Endodermal cell (in vitro differentiated cells): ENCODE measurements around the gene SEMA4B. TPM values are rescaled to one million over a fixed set of nuclear protein-coding genes. Genes with fewer than 3 reads are reported as not detected.
A peak's percentile ranks its signal among the peaks of the same experiment; 100 is the strongest.
"Not testable (repeated sequence)": the region's sequence is repeated elsewhere in the genome, so short reads cannot be mapped to it uniquely, and the experiment has no call there.

Experiments used
- DNase-seq: peaks from one replicate; pipeline ENCODE4 v3.0.0-alpha.2; 2017
- H3K27ac ChIP-seq: 2 replicates; pipeline ENCODE4 v1.5.1; 2013; ENCODE audit warnings: mild to moderate bottlenecking, low read depth, low read length, moderate library complexity
- H3K27me3 ChIP-seq: 2 replicates; pipeline ENCODE4 v1.6.1; 2013; ENCODE audit warnings: mild to moderate bottlenecking, low read length, moderate library complexity; ENCODE audit not compliant: insufficient read depth, control insufficient read depth, poor library complexity, severe bottlenecking
- H3K36me3 ChIP-seq: 2 replicates; pipeline ENCODE4 v1.7.0; 2013; ENCODE audit warnings: mild to moderate bottlenecking, low read length, moderate library complexity; ENCODE audit not compliant: control insufficient read depth, insufficient read depth
- H3K4me1 ChIP-seq: one replicate; pipeline ENCODE4 v1.7.0; 2013; ENCODE audit warnings: low read length; ENCODE audit not compliant: control insufficient read depth, insufficient read depth
- H3K4me3 ChIP-seq: 2 replicates; pipeline ENCODE4 v1.5.1; 2013; ENCODE audit warnings: mild to moderate bottlenecking, low read length, moderate library complexity
- H3K9ac ChIP-seq: 2 replicates; pipeline ENCODE4 v1.6.1; 2013; ENCODE audit warnings: mild to moderate bottlenecking, low read length, moderate library complexity; ENCODE audit not compliant: poor library complexity, severe bottlenecking; ENCODE audit errors: extremely low read depth
- H3K9me3 ChIP-seq: 2 replicates; pipeline ENCODE4 v1.6.1; 2013; ENCODE audit warnings: mild to moderate bottlenecking, low read length, moderate library complexity; ENCODE audit not compliant: control insufficient read depth
- H3K27ac Mint-ChIP-seq: 2 replicates; pipeline ENCODE4 v1.8.0; 2020; ENCODE audit warnings: mixed read lengths
- H3K27me3 Mint-ChIP-seq: 2 replicates; pipeline ENCODE4 v1.8.0; 2021; ENCODE audit warnings: mild to moderate bottlenecking, mixed read lengths; ENCODE audit not compliant: insufficient read depth
- H3K36me3 Mint-ChIP-seq: 2 replicates; pipeline ENCODE4 v1.8.0; 2020; ENCODE audit warnings: low read depth, mixed read lengths
- H3K4me1 Mint-ChIP-seq: 2 replicates; pipeline ENCODE4 v1.8.0; 2020; ENCODE audit warnings: mixed read lengths
- H3K4me3 Mint-ChIP-seq: 2 replicates; pipeline ENCODE4 v1.8.0; 2020; ENCODE audit warnings: mild to moderate bottlenecking, moderate library complexity, mixed read lengths
- H3K9me3 Mint-ChIP-seq: 2 replicates; pipeline ENCODE4 v1.8.0; 2020; ENCODE audit warnings: mild to moderate bottlenecking, mixed read lengths
- WGBS, 2 experiments: methylation state at CpG; one replicate each; pipeline versions ENCODE4 v1.1.5 to v1.1.7; 2013; ENCODE audit warnings: missing lambda C conversion rate in 2 of 2, mixed read lengths in 1 of 2; ENCODE audit not compliant: insufficient coverage in 1 of 2, insufficient read length in 1 of 2; 5-methylcytosine and 5-hydroxymethylcytosine counted together
- total RNA-seq, 2 donors: library from RNA; stranded (reverse); fragmentation: NEBNext Ultra II Directional in 1 of 2; extraction: Animal tissue kit (Norgen Biotek cat#: 25700) in 1 of 2; gene quantifications; 2 replicates in 1 of 2; 3 replicates in 1 of 2; pipeline ENCODE4 v1.2.1, GENCODE V29; 2021
- TF ChIP-seq, protein P1 (sequence below): fragments of 200-600 bp; sonication (generic); conservative IDR thresholded peaks from 2 replicates; pipeline ENCODE4 v1.5.0; 2021; ENCODE audit warnings: antibody characterized with exemption, mild to moderate bottlenecking

SEMA4B gene
- total RNA-seq, 2 donors from 2014 or later: 25.1 to 33.1 TPM

DNA sequence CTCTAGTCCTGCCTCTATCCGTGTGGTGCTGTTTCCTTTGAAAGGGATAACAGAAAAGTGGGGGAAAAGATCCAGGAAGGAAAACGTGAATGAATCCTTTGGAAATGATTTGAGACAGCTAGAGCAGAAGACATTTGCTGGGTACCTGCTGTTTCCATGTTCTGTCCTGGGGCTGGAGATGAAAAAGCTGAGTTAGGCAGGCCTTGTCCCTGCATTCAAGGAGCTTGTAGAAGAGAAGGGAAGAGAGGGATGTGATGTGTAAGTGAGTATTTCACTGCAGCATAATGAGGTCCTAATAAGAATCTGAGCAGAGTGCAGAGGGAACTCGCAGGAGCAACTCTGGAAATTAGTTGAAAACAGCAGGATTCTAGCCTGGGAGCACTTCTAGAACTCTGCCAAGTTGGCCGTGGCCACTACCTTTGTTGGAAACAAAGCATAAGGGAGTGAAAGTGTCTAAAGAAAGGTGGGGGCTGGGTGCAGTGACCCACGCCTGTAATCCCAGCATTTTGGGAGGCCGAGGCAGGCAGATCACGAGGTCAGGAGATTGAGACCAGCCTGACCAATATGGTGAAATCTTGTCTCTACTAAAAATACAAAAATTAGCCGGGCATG is 13.8 kb upstream of the SEMA4B start:
- Histone ChIP-seq H3K27me3 (no peaks in the 10 kb centered on the region), H3K9ac (no peak overlapping the region), H3K4me1 (no peaks in the 10 kb centered on the region), H3K9me3 (no peaks in the 10 kb centered on the region), H3K4me3 (no peak overlapping the region), H3K36me3 (no peaks in the 10 kb centered on the region), H3K27ac (peak overlapping the region; percentile 16)
- Mint-ChIP-seq H3K36me3 (no peaks in the 10 kb centered on the region), H3K27ac (no peak overlapping the region), H3K4me1 (peaks cover 4% of the 10 kb centered on the region), H3K4me3 (no peak overlapping the region), H3K27me3 (no peaks in the 10 kb centered on the region), H3K9me3 (no peaks in the 10 kb centered on the region)
- 81 to 87% methylated on average over 7 of the region's 8 CpGs for WGBS, 2 experiments
- no peak for DNase-seq
- TF ChIP-seq, protein P1, sequence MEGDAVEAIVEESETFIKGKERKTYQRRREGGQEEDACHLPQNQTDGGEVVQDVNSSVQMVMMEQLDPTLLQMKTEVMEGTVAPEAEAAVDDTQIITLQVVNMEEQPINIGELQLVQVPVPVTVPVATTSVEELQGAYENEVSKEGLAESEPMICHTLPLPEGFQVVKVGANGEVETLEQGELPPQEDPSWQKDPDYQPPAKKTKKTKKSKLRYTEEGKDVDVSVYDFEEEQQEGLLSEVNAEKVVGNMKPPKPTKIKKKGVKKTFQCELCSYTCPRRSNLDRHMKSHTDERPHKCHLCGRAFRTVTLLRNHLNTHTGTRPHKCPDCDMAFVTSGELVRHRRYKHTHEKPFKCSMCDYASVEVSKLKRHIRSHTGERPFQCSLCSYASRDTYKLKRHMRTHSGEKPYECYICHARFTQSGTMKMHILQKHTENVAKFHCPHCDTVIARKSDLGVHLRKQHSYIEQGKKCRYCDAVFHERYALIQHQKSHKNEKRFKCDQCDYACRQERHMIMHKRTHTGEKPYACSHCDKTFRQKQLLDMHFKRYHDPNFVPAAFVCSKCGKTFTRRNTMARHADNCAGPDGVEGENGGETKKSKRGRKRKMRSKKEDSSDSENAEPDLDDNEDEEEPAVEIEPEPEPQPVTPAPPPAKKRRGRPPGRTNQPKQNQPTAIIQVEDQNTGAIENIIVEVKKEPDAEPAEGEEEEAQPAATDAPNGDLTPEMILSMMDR: no peak

DNA sequence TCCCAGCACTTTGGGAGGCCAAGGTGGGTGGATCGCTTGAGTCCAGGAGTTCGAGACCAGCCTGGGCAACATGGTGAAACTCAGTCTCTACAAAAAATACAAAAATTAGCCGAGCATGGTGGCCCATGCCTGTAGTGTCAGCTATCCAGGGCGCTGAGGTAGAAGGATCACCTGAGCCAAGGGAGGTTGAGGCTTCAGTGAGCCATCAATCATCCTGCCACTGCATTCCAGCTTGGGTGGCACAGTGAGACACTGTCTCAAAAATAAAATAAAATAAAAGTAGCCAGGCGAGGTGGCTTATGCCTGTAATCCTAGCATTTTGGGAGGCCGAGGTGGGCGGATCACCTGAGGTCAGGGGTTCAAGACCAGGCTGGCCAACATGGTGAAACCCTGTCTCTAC is 13.1 kb upstream of the SEMA4B start:
- not testable (repeated sequence) for H3K4me1 ChIP-seq, H3K36me3 ChIP-seq, H3K4me3 ChIP-seq, H3K9ac ChIP-seq, H3K4me3 Mint-ChIP-seq, H3K9me3 Mint-ChIP-seq, H3K27me3 Mint-ChIP-seq, H3K9me3 ChIP-seq, H3K36me3 Mint-ChIP-seq, H3K27ac Mint-ChIP-seq, DNase-seq, H3K27ac ChIP-seq, H3K27me3 ChIP-seq, H3K4me1 Mint-ChIP-seq
- 92 to 95% methylated on average over 7 of the region's 7 CpGs for WGBS, 2 experiments

DNA sequence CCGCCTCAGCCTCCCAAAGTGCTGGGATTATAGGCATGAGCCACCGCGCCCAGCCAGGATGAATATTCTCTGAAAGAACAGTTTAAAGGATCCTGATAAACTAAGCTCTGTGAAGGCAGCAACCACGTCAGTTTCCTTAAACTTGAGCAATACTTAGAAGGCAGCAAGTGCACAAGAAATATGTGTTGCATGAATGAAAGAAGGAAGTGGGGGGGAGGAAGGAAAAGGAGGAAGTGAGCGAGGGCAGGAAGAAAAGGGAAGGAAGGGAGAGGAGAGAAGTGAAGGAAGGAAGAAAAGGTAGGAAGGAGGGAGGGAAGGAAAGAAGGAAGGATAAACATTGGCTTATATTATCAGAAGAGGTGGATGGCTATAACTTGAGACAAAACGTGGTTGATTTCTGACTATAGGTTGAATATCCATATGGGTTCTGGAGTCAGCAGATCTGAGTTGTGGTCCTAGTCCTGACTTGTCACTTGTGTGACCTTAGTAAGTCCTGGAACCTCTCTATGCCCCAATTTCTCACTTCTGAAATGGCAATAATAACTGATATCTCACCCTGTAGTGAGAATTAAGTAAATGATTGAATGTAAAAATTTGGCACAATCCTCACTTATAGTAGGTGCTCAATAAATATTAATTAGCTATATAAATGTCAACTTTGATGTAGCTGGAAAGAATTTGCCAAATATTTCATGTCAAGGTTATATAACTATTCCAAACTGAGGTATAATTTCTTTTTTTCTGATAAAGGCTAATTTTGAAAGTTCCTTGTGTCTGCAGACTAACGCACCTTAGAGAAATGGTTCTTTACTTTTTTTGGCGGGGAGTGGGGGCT is 12.0 kb upstream of the SEMA4B start:
- no peaks in the 10 kb centered on the region for H3K36me3 ChIP-seq
- DNase-seq: no peak
- no peak overlapping the region for H3K9ac ChIP-seq
- no peak overlapping the region for H3K4me3 ChIP-seq
- Mint-ChIP-seq H3K27me3 (no peaks in the 10 kb centered on the region), H3K36me3 (no peaks in the 10 kb centered on the region), H3K9me3 (no peaks in the 10 kb centered on the region), H3K4me1 (peaks cover 4% of the 10 kb centered on the region), H3K4me3 (no peak overlapping the region), H3K27ac (no peak overlapping the region)
- TF ChIP-seq, protein P1: no peak
- H3K27me3 ChIP-seq: no peaks in the 10 kb centered on the region
- no peaks in the 10 kb centered on the region for H3K9me3 ChIP-seq
- 91% methylated on average over 7 to 8 of the region's 8 CpGs for WGBS, 2 experiments
- no peaks in the 10 kb centered on the region for H3K4me1 ChIP-seq
- H3K27ac ChIP-seq: no peak overlapping the region
